Mesendoderm (in vitro differentiated cells): ENCODE results near the gene RCOR3.

Experiments
- DNase-seq: peaks from one replicate; pipeline ENCODE4 v3.0.0; 2013
- H2AK5ac ChIP-seq: 2 replicates; pipeline ENCODE4 v1.6.1; 2013; ENCODE audit warnings: low read length, inconsistent platforms
- H2BK120ac ChIP-seq: 2 replicates; pipeline ENCODE4 v1.6.1; 2013; ENCODE audit warnings: low read depth, mild to moderate bottlenecking, low read length, moderate library complexity, mixed read lengths
- H2BK15ac ChIP-seq: replicated peaks from 2 replicates; pipeline ENCODE4 v1.6.1; 2013; ENCODE audit warnings: low read depth, mild to moderate bottlenecking, moderate library complexity
- H2BK5ac ChIP-seq: 2 replicates; pipeline ENCODE4 v1.6.1; 2013; ENCODE audit warnings: low read length, inconsistent platforms
- H3K18ac ChIP-seq: 2 replicates; pipeline ENCODE4 v1.6.1; 2013; ENCODE audit warnings: mild to moderate bottlenecking, low read length, mixed read lengths
- H3K23ac ChIP-seq: one replicate; pipeline ENCODE4 v1.6.1; 2013; ENCODE audit warnings: low read length
- H3K27ac ChIP-seq: 2 replicates; pipeline ENCODE4 v1.5.1; 2013; ENCODE audit warnings: low read depth, mild to moderate bottlenecking, inconsistent platforms, low read length, moderate library complexity
- H3K27me3 ChIP-seq: 2 replicates; pipeline ENCODE4 v1.6.1; 2013; ENCODE audit warnings: low read length, control low read depth, mild to moderate bottlenecking, inconsistent platforms; ENCODE audit not compliant: insufficient read depth, poor library complexity
- H3K36me3 ChIP-seq: 2 replicates; pipeline ENCODE4 v1.6.1; 2013; ENCODE audit warnings: low read length, inconsistent platforms; ENCODE audit not compliant: control insufficient read depth, insufficient read depth
- H3K4ac ChIP-seq: one replicate; pipeline ENCODE4 v1.6.1; 2013; ENCODE audit warnings: low read depth, mild to moderate bottlenecking, low read length, moderate library complexity
- H3K4me1 ChIP-seq: 2 replicates; pipeline ENCODE4 v1.6.1; 2013; ENCODE audit warnings: low read depth, low read length, inconsistent platforms; ENCODE audit not compliant: control insufficient read depth
- H3K4me2 ChIP-seq: 2 replicates; pipeline ENCODE4 v1.6.1; 2013; ENCODE audit warnings: low read length
- H3K4me3 ChIP-seq: 2 replicates; pipeline ENCODE4 v1.5.1; 2013; ENCODE audit warnings: mild to moderate bottlenecking, low read length
- H3K56ac ChIP-seq: one replicate; pipeline ENCODE4 v1.6.1; 2013; ENCODE audit warnings: low read length
- H3K79me1 ChIP-seq: 2 replicates; pipeline ENCODE4 v1.6.1; 2013; ENCODE audit warnings: low read length, inconsistent platforms
- H3K79me2 ChIP-seq: 2 replicates; pipeline ENCODE4 v1.6.1; 2013; ENCODE audit warnings: mild to moderate bottlenecking, low read length; ENCODE audit not compliant: control insufficient read depth, insufficient read depth
- H3K9ac ChIP-seq: 2 replicates; pipeline ENCODE4 v1.6.1; 2013; ENCODE audit warnings: low read length, inconsistent platforms
- H4K5ac ChIP-seq: one replicate; pipeline ENCODE4 v1.6.1; 2013; ENCODE audit warnings: low read length
- H4K8ac ChIP-seq: one replicate; pipeline ENCODE4 v1.6.1; 2013; ENCODE audit warnings: low read depth, mild to moderate bottlenecking, control low read depth, low read length, moderate library complexity
- WGBS: extraction: QIAGEN DNeasy Blood & Tissue Kit; methylation state at CpG from one replicate; pipeline ENCODE4 v1.1.7; 2013; ENCODE audit warnings: low lambda C conversion rate, missing lambda C conversion rate; ENCODE audit not compliant: insufficient coverage; ENCODE audit errors: extremely low coverage; 5-methylcytosine and 5-hydroxymethylcytosine counted together

Gene RCOR3

GRCh38 chr1:211352465-211352864, 93.3 kb downstream of the RCOR3 start:
- DNase-seq: no peak
- Histone ChIP-seq H4K8ac (no peak overlapping the region), H3K9ac (no peak overlapping the region), H3K4ac (no peak overlapping the region), H3K4me1 (no peaks in the 10 kb centered on the region), H2BK120ac (no peak overlapping the region), H2BK5ac (no peak overlapping the region), H3K27me3 (no peaks in the 10 kb centered on the region), H3K4me2 (no peak overlapping the region), H3K23ac (no peak overlapping the region), H3K4me3 (no peak overlapping the region), H3K79me1 (peaks cover 26% of the 10 kb centered on the region), H2AK5ac (no peak overlapping the region), H3K27ac (no peak overlapping the region), H3K56ac (no peak overlapping the region), H3K18ac (no peak overlapping the region), H3K79me2 (peaks cover 13% of the 10 kb centered on the region), H3K36me3 (peaks cover 8% of the 10 kb centered on the region), H4K5ac (no peak overlapping the region), H2BK15ac (no peak overlapping the region)
- no CpG with 5 or more reads among the region's 2 CpGs for WGBS

- no peaks in the 10 kb centered on the region for H3K27me3 ChIP-seq
- no peak overlapping the region for H2BK120ac ChIP-seq
- H3K36me3 ChIP-seq: peaks cover 8% of the 10 kb centered on the region
- no peak overlapping the region for H3K4ac ChIP-seq
- no peak overlapping the region for H3K56ac ChIP-seq
- no peak overlapping the region for H2BK5ac ChIP-seq
- no peak overlapping the region for H3K18ac ChIP-seq
- WGBS: no CpG with 5 or more reads among the region's 8 CpGs
- no peak overlapping the region for H3K4me3 ChIP-seq
- no peak overlapping the region for H4K8ac ChIP-seq
- H2AK5ac ChIP-seq: no peak overlapping the region
- no peak overlapping the region for H3K4me2 ChIP-seq
- no peak overlapping the region for H3K23ac ChIP-seq
- H3K27ac ChIP-seq: no peak overlapping the region
- no peaks in the 10 kb centered on the region for H3K4me1 ChIP-seq
- peak; percentile 58 for DNase-seq
- peaks cover 11% of the 10 kb centered on the region for H3K79me2 ChIP-seq
- peaks cover 21% of the 10 kb centered on the region for H3K79me1 ChIP-seq
- H4K5ac ChIP-seq: no peak overlapping the region
- H3K9ac ChIP-seq: no peak overlapping the region
- no peak overlapping the region for H2BK15ac ChIP-seq
Observed at GRCh38 chr1:211352985-211353515, 93.9 kb downstream of the RCOR3 start.

DNA sequence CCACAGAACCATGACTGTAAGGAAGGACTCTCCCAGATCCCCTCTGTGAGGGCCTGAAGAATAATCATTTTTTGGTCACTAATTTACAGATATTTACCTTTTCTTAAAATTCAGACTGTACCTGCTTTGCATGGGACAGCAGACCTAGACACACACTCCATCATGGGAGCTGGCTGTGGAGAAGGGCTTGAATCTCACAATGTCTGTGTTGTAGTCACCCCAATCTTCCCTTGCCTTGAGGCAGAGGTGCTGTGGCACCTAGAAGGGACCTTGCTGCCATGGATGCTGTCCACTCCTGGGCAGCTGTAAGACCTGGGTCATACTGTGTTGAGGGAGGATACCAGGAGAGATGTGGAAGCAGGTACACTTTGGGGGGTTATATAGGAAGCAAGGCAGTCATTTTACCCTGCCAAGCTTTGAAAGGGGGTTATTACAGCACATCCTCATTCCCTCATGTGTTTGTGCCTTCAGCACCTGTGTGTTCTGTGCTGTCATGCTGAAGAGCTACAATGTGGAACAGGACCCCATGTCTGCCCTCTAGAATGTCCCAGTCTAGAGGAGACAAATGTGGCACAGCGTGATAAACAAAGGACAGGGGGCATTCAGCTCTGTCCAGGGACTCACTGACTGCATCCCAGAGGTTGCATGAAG, 94.5 kb downstream of the RCOR3 start:
- peaks cover 11% of the 10 kb centered on the region for H3K79me2 ChIP-seq
- no peak overlapping the region for H2BK15ac ChIP-seq
- H3K4me2 ChIP-seq: no peak overlapping the region
- no peak overlapping the region for H3K23ac ChIP-seq
- H3K27ac ChIP-seq: no peak overlapping the region
- H4K5ac ChIP-seq: no peak overlapping the region
- no CpG with 5 or more reads among the region's 1 CpG for WGBS
- no peak overlapping the region for H3K56ac ChIP-seq
- no peak overlapping the region for H3K9ac ChIP-seq
- H3K4me3 ChIP-seq: no peak overlapping the region
- no peak overlapping the region for H2AK5ac ChIP-seq
- H3K18ac ChIP-seq: no peak overlapping the region
- peaks cover 21% of the 10 kb centered on the region for H3K79me1 ChIP-seq
- no peaks in the 10 kb centered on the region for H3K4me1 ChIP-seq
- H4K8ac ChIP-seq: no peak overlapping the region
- H3K4ac ChIP-seq: no peak overlapping the region
- H2BK120ac ChIP-seq: no peak overlapping the region
- DNase-seq: no peak
- H2BK5ac ChIP-seq: no peak overlapping the region
- H3K27me3 ChIP-seq: no peaks in the 10 kb centered on the region
- peaks cover 8% of the 10 kb centered on the region for H3K36me3 ChIP-seq

GRCh38 chr1:211355873-211356272, 96.7 kb downstream of the RCOR3 start:
- H4K8ac ChIP-seq: no peak overlapping the region
- no peak overlapping the region for H3K4me3 ChIP-seq
- no peak overlapping the region for H4K5ac ChIP-seq
- H3K36me3 ChIP-seq: peaks cover 9% of the 10 kb centered on the region
- no peak overlapping the region for H2BK5ac ChIP-seq
- H2BK15ac ChIP-seq: no peak overlapping the region
- no peak overlapping the region for H3K56ac ChIP-seq
- peaks cover 16% of the 10 kb centered on the region for H3K79me1 ChIP-seq
- no peak overlapping the region for H3K4ac ChIP-seq
- no peak overlapping the region for H2BK120ac ChIP-seq
- H3K4me2 ChIP-seq: no peak overlapping the region
- no peak overlapping the region for H3K23ac ChIP-seq
- no peak overlapping the region for H3K9ac ChIP-seq
- H3K4me1 ChIP-seq: no peaks in the 10 kb centered on the region
- H3K27me3 ChIP-seq: no peaks in the 10 kb centered on the region
- no peak overlapping the region for H2AK5ac ChIP-seq
- DNase-seq: no peak
- no peak overlapping the region for H3K18ac ChIP-seq
- WGBS: no CpG with 5 or more reads among the region's 4 CpGs
- H3K79me2 ChIP-seq: peaks cover 4% of the 10 kb centered on the region
- no peak overlapping the region for H3K27ac ChIP-seq

DNA sequence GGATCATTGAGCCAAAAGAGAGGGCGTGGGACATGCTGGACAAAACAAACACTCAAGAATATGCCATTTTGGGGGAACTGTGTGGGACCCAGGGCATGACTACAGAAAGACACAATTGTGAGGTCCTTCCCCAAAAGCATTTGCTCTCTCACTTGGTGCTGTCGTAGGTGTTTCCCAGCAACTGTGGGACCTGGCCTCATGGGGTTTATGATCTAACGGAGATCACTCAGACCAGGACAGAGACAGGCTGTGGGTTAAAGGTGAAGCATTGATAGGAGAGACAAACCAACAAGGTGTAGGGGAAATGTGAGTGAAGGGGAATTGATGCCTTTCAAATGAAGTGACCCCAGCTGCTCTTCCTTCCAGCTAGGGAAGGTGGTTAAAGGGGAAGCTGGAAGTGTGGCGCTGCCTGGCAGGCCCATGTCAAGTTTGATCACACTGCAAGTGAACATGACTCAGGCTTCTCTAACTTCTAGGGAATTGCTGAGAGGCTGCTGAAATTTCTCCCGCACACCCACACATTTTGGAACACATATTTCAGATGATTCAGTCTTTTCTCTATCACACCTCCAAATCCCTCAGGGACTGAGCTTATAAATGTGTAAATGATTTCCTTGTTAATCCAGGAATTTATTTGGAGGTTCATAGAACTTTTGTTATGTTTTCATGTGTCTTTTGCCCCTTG, 97.7 kb downstream of the RCOR3 start:
- WGBS: no CpG with 5 or more reads among the region's 5 CpGs

More for the DNA sequence above, 97.7 kb downstream of the RCOR3 start:
- Histone ChIP-seq H3K4me1 (no peaks in the 10 kb centered on the region), H3K9ac (no peak overlapping the region), H2AK5ac (no peak overlapping the region), H3K36me3 (peaks cover 9% of the 10 kb centered on the region), H2BK15ac (no peak overlapping the region), H3K56ac (no peak overlapping the region), H3K4ac (no peak overlapping the region), H3K18ac (no peak overlapping the region), H2BK120ac (no peak overlapping the region), H4K8ac (no peak overlapping the region), H2BK5ac (no peak overlapping the region), H4K5ac (no peak overlapping the region), H3K23ac (no peak overlapping the region), H3K79me1 (peaks cover 16% of the 10 kb centered on the region), H3K27ac (no peak overlapping the region), H3K27me3 (no peaks in the 10 kb centered on the region), H3K79me2 (peaks cover 4% of the 10 kb centered on the region), H3K4me2 (no peak overlapping the region), H3K4me3 (no peak overlapping the region)
- DNase-seq: no peak
